MM.1S (cell line): ENCODE results near the gene ARRDC1.

ENCODE experiments used
- DNase-seq: peaks from one replicate; pipeline ENCODE4 v3.0.0-alpha.2; 2015
- H2AFZ ChIP-seq: fragments of 300-600 bp; sonication (generic); 2 replicates; pipeline ENCODE4 v1.6.0; 2016; ENCODE audit warnings: antibody characterized with exemption, low read length
- H3F3A ChIP-seq: fragments of 300-600 bp; sonication (generic); 2 replicates; pipeline ENCODE4 v1.6.1; 2016; ENCODE audit warnings: mild to moderate bottlenecking, antibody characterized with exemption, low read length, moderate library complexity, mixed read lengths; ENCODE audit not compliant: insufficient read depth
- H3K27ac ChIP-seq: fragments of 300-600 bp; sonication (generic); 2 replicates; pipeline ENCODE4 v1.5.1; 2016; ENCODE audit warnings: mild to moderate bottlenecking, low read length
- H3K27me3 ChIP-seq: fragments of 300-600 bp; sonication (generic); replicated peaks from 2 replicates; pipeline ENCODE4 v1.6.0; 2016; ENCODE audit warnings: low read length; ENCODE audit not compliant: insufficient read depth
- H3K36me3 ChIP-seq: fragments of 300-600 bp; sonication (generic); replicated peaks from 2 replicates; pipeline ENCODE4 v1.6.1; 2016; ENCODE audit warnings: mild to moderate bottlenecking, low read length, mixed read lengths; ENCODE audit not compliant: insufficient read depth
- H3K4me1 ChIP-seq: fragments of 300-600 bp; sonication (generic); 2 replicates; pipeline ENCODE4 v1.6.1; 2016; ENCODE audit warnings: low read length, mixed read lengths
- H3K4me2 ChIP-seq: fragments of 300-600 bp; sonication (generic); 2 replicates; pipeline ENCODE4 v1.6.0; 2016; ENCODE audit warnings: low read depth, low read length
- H3K4me3 ChIP-seq: fragments of 300-600 bp; sonication (generic); 2 replicates; pipeline ENCODE4 v1.5.1; 2016; ENCODE audit warnings: low read length, mixed read lengths
- H3K79me2 ChIP-seq: fragments of 300-600 bp; sonication (generic); 2 replicates; pipeline ENCODE4 v1.6.1; 2016; ENCODE audit warnings: mixed run types, low read length, mixed read lengths
- H3K9ac ChIP-seq: fragments of 300-600 bp; sonication (generic); 2 replicates; pipeline ENCODE4 v1.6.1; 2016; ENCODE audit warnings: low read length, mixed read lengths
- H3K9me2 ChIP-seq: fragments of 300-600 bp; sonication (generic); replicated peaks from 2 replicates; pipeline ENCODE4 v1.6.1; 2016; ENCODE audit warnings: mild to moderate bottlenecking, low read length, mixed read lengths; ENCODE audit not compliant: insufficient read depth
- H3K9me3 ChIP-seq: fragments of 300-600 bp; sonication (generic); replicated peaks from 2 replicates; pipeline ENCODE4 v1.6.1; 2016; ENCODE audit warnings: mild to moderate bottlenecking, low read length, mixed read lengths; ENCODE audit not compliant: insufficient read depth
- H4K20me1 ChIP-seq: fragments of 300-600 bp; sonication (generic); 2 replicates; pipeline ENCODE4 v1.6.1; 2016; ENCODE audit warnings: mild to moderate bottlenecking, low read length, moderate library complexity, mixed read lengths; ENCODE audit not compliant: insufficient read depth
- CTCF ChIP-seq: fragments of 300-600 bp; sonication (generic); IDR thresholded peaks from 2 replicates; pipeline ENCODE4 v1.5.1; 2016; ENCODE audit warnings: antibody characterized with exemption, low read length, mixed read lengths
- EZH2 ChIP-seq: fragments of 300-600 bp; sonication (generic); optimal IDR thresholded peaks from 2 replicates; pipeline ENCODE3; 2017; ENCODE audit warnings: low read depth, mild to moderate bottlenecking, antibody characterized with exemption, low read length, mixed read lengths
- EZH2phosphoT487 ChIP-seq: fragments of 300-600 bp; sonication (generic); IDR thresholded peaks from 2 replicates; pipeline ENCODE4 v1.6.1; 2018; ENCODE audit warnings: antibody characterized with exemption, low read length

ARRDC1 gene

GRCh38 chr9:137605121-137606004 lies at the start of gene ARRDC1:
Gene ARRDC1 (plus strand): TSS chr9:137605686. CDS start chr9:137605718, 32 bp downstream.
- Histone ChIP-seq H3K79me2 (peaks cover 21% of the 10 kb centered on the region), H3K4me3 (peak within 1 kb of the TSS; percentile 71), H3K9me2 (no peaks in the 10 kb centered on the region), H3K27me3 (peaks cover 7% of the 10 kb centered on the region), H2AFZ (peak within 1 kb of the TSS; percentile 58; the same call in 1 of the 2 replicates), H3K4me2 (peak within 1 kb of the TSS; percentile 99), H3K9ac (peak within 1 kb of the TSS; percentile 62), H3K9me3 (no peaks in the 10 kb centered on the region), H3K4me1 (0 out of 2 replicates have a peak, but pooled peaks cover 4% of the 10 kb centered on the region), H4K20me1 (no peaks in the 10 kb centered on the region), H3F3A (peaks cover 8% of the 10 kb centered on the region; the same call in 1 of the 2 replicates), H3K27ac (peak within 1 kb of the TSS; percentile 38; the same call in 1 of the 2 replicates), H3K36me3 (no peaks in the 10 kb centered on the region)
- DNase-seq = peak; percentile 95
- TF ChIP-seq EZH2 (no peak), CTCF (no peak), EZH2phosphoT487 (no peak)

GRCh38 chr9:137556069-137556838 lies 49.2 kb upstream of the ARRDC1 start:
- Histone ChIP-seq H3K4me3 (no peak overlapping the region), H3F3A (peaks cover 17% of the 10 kb centered on the region), H2AFZ (no peak overlapping the region), H3K9me2 (no peaks in the 10 kb centered on the region), H3K4me2 (no peak overlapping the region), H3K27ac (no peak overlapping the region), H3K9ac (no peak overlapping the region), H3K4me1 (no peaks in the 10 kb centered on the region), H3K36me3 (no peaks in the 10 kb centered on the region; the same call in 1 of the 2 replicates), H4K20me1 (no peaks in the 10 kb centered on the region; the same call in 1 of the 2 replicates), H3K79me2 (peaks cover 15% of the 10 kb centered on the region), H3K27me3 (no peaks in the 10 kb centered on the region), H3K9me3 (no peaks in the 10 kb centered on the region)
- no peak for TF ChIP-seq EZH2
- no peak for TF ChIP-seq EZH2phosphoT487
- TF ChIP-seq CTCF = no peak
- no peak for DNase-seq

DNA sequence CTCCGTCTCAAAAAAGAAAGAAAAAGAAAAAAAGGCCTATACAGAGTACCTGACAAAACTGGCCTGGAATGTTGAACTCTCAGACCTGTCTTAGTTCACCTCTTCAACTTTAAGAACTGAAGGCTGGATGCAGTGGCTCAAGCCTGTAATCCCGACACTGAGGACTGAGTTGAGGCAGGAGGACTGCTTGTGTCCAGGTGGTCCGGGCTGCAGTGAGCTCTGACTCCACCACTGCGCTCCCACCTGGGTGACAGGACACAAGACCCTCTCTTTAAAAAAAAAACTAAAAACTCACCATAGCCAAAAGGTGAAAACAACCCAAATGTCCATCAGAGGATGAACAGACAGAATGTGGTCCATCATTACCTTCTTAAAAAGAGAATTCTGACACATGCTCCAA lies 47.4 kb upstream of the ARRDC1 start:
- H3K4me3 ChIP-seq = no peak overlapping the region
- no peaks in the 10 kb centered on the region for H3K9me2 ChIP-seq
- no peak for TF ChIP-seq EZH2phosphoT487
- TF ChIP-seq EZH2 = no peak
- TF ChIP-seq CTCF = no peak
- H3K36me3 ChIP-seq = no peaks in the 10 kb centered on the region; the same call in 1 of the 2 replicates
- H3K4me2 ChIP-seq = no peak overlapping the region
- H4K20me1 ChIP-seq = no peaks in the 10 kb centered on the region; the same call in 1 of the 2 replicates
- no peak overlapping the region for H3K9ac ChIP-seq
- H2AFZ ChIP-seq = no peak overlapping the region
- H3K79me2 ChIP-seq = peaks cover 12% of the 10 kb centered on the region; the same call in 1 of the 2 replicates
- no peak overlapping the region for H3K27ac ChIP-seq
- DNase-seq = no peak
- peaks cover 11% of the 10 kb centered on the region for H3F3A ChIP-seq
- H3K9me3 ChIP-seq = no peaks in the 10 kb centered on the region
- H3K4me1 ChIP-seq = no peaks in the 10 kb centered on the region
- no peaks in the 10 kb centered on the region for H3K27me3 ChIP-seq
